ENCODE data around the gene LAMP1. TPM values are rescaled to one million over a fixed set of nuclear protein-coding genes. Genes with fewer than 3 reads are reported as not detected.
"Not testable (repeated sequence)": the region's sequence is repeated elsewhere in the genome, so short reads cannot be mapped to it uniquely, and the experiment has no call there.

Gene LAMP1
- total and polyA plus RNA-seq, 2 donors (not counting 1 experiment from before 2014, with no cell fraction given) = 52.1 to 96.1 TPM

DNA sequence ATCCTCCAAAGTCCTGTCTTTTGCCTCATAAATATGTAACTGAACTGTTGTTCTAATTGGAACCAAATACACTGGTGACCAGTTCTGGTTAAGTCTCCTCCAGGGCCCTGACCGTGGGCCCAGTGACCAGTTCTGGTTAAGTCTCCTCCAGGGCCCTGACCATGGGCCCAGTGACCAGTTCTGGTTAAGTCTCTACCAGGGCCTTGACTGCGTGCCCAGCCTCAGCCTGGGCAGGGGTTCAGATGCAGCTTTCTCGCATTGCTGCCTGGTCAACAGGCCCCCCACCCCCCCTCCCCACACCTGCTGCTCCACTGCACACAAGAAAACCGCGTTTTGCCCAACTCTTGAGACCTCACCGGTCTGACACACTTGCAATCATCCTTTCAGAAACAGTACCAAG, 70.7 kb downstream of the LAMP1 start:
- ChIA-PET CTCF (no interaction called here), POLR2A (no interaction called here)
- peaks cover 14% of the 10 kb centered on the region for H3K27me3 Mint-ChIP-seq
- intact Hi-C loops (cut with micrococcal nuclease) = no loop called here
- TF ChIP-seq, protein P1, sequence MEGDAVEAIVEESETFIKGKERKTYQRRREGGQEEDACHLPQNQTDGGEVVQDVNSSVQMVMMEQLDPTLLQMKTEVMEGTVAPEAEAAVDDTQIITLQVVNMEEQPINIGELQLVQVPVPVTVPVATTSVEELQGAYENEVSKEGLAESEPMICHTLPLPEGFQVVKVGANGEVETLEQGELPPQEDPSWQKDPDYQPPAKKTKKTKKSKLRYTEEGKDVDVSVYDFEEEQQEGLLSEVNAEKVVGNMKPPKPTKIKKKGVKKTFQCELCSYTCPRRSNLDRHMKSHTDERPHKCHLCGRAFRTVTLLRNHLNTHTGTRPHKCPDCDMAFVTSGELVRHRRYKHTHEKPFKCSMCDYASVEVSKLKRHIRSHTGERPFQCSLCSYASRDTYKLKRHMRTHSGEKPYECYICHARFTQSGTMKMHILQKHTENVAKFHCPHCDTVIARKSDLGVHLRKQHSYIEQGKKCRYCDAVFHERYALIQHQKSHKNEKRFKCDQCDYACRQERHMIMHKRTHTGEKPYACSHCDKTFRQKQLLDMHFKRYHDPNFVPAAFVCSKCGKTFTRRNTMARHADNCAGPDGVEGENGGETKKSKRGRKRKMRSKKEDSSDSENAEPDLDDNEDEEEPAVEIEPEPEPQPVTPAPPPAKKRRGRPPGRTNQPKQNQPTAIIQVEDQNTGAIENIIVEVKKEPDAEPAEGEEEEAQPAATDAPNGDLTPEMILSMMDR (IDR thresholded peaks at IDR 0.05) = no peak
- no peak for TF ChIP-seq EZH2 (IDR thresholded peaks at IDR 0.05; ENCODE audit: borderline replicate concordance, insufficient read depth, low read depth, low read length, poor library complexity, severe bottlenecking)
- Histone ChIP-seq H3K27me3 (replicated peaks in 1 of 4; ENCODE audit: control extremely low read depth in 1 of 4, control insufficient read depth in 3 of 4, insufficient read depth in 4 of 4, low read length in 3 of 4) (peaks cover 0 to 25% (median 10%) of the 10 kb centered on the region in 4 experiments), H3K79me2 (ENCODE audit: control insufficient read depth, insufficient read depth, low read length) (no peaks in the 10 kb centered on the region), H4K20me1 (ENCODE audit: control insufficient read depth, insufficient read depth, low read length, poor library complexity, severe bottlenecking) (no peaks in the 10 kb centered on the region), H3K4me1 (ENCODE audit: control insufficient read depth in 2 of 2, insufficient read depth in 2 of 2, low read length in 2 of 2) (peaks cover 8 to 10% of the 10 kb centered on the region in 2 donors), H3K27ac (ENCODE audit: low read length in 2 of 2) (no peak overlapping the region), H3K9ac (ENCODE audit: low read length) (no peak overlapping the region), H2AFZ (ENCODE audit: insufficient read depth, low read depth, low read length, poor library complexity, severe bottlenecking) (no peak overlapping the region), H3K36me3 (replicated peaks in 1 of 2; ENCODE audit: control extremely low read depth in 1 of 2, control insufficient read depth in 1 of 2, extremely low read depth in 1 of 2, insufficient read depth in 2 of 2, low read length in 1 of 2) (no peaks in the 10 kb centered on the region), H3K4me3 (ENCODE audit: control extremely low read depth in 1 of 5, extremely low read depth in 1 of 5, insufficient read depth in 1 of 5, low read depth in 2 of 5, low read length in 4 of 5) (no peak overlapping the region), H3K9me3 (ENCODE audit: control extremely low read depth in 1 of 3, control insufficient read depth in 2 of 3, insufficient read depth in 1 of 3, low read length in 2 of 3) (peaks cover 0 to 13% (median 0%) of the 10 kb centered on the region in 3 donors), H3K4me2 (replicated peaks; ENCODE audit: low read depth, low read length, poor library complexity, severe bottlenecking) (no peak overlapping the region)
- H3K27ac Mint-ChIP-seq = no peak overlapping the region
- WGBS (ENCODE audit: insufficient coverage) = 78% methylated on average over 5 of the region's 6 CpGs
- no peaks in the 10 kb centered on the region for H3K9me3 Mint-ChIP-seq (ENCODE audit: insufficient read depth)
- no peak for DNase-seq
- ATAC-seq (ENCODE audit: low read depth) = no peak
- H3K4me3 Mint-ChIP-seq = no peak overlapping the region
- H3K4me1 Mint-ChIP-seq = peaks cover 6% of the 10 kb centered on the region

DNA sequence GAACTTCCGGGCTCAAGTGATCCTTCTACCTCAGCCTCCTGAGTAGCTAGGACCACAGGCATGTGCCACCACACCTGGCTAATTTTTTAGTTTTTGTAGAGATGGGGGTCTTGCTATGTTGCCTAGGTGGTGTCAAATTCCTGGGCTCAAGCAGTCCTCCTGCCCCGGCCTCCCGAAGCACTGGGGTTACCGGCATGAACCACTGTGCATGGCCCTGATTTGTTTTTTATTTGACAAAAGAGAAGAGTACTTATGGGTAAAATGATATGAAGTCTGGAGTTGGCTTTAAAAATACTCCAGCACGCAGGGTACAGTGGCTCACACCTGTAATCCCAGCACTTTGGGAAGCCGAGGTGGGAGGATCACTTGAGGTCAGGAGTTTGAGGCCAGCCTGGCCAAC, 71.3 kb downstream of the LAMP1 start:
- peaks cover 0 to 22% (median 9%) of the 10 kb centered on the region in 4 experiments for H3K27me3 ChIP-seq (replicated peaks in 1 of 4; ENCODE audit: control extremely low read depth in 1 of 4, control insufficient read depth in 3 of 4, insufficient read depth in 4 of 4, low read length in 3 of 4)
- H3K27ac Mint-ChIP-seq; CTCF ChIA-PET; POLR2A ChIA-PET; H4K20me1 ChIP-seq (ENCODE audit: control insufficient read depth, insufficient read depth, low read length, poor library complexity, severe bottlenecking); H2AFZ ChIP-seq (ENCODE audit: insufficient read depth, low read depth, low read length, poor library complexity, severe bottlenecking); H3K4me3 Mint-ChIP-seq; DNase-seq; H3K4me1 Mint-ChIP-seq; H3K4me1 ChIP-seq (ENCODE audit: control insufficient read depth in 2 of 2, insufficient read depth in 2 of 2, low read length in 2 of 2); ATAC-seq (ENCODE audit: low read depth); H3K4me3 ChIP-seq (ENCODE audit: control extremely low read depth in 1 of 5, extremely low read depth in 1 of 5, insufficient read depth in 1 of 5, low read depth in 2 of 5, low read length in 4 of 5); H3K9me3 Mint-ChIP-seq (ENCODE audit: insufficient read depth); H3K79me2 ChIP-seq (ENCODE audit: control insufficient read depth, insufficient read depth, low read length); H3K4me2 ChIP-seq (replicated peaks; ENCODE audit: low read depth, low read length, poor library complexity, severe bottlenecking); intact Hi-C loops (cut with micrococcal nuclease); H3K36me3 ChIP-seq (replicated peaks in 1 of 2; ENCODE audit: control extremely low read depth in 1 of 2, control insufficient read depth in 1 of 2, extremely low read depth in 1 of 2, insufficient read depth in 2 of 2, low read length in 1 of 2); H3K27ac ChIP-seq (ENCODE audit: low read length in 2 of 2); H3K9ac ChIP-seq (ENCODE audit: low read length): not testable (repeated sequence)
- 100% methylated on average over 4 of the region's 6 CpGs for WGBS (ENCODE audit: insufficient coverage)
- H3K9me3 ChIP-seq (ENCODE audit: control extremely low read depth in 1 of 3, control insufficient read depth in 2 of 3, insufficient read depth in 1 of 3, low read length in 2 of 3) = peaks cover 0 to 11% (median 0%) of the 10 kb centered on the region in 3 donors
- H3K27me3 Mint-ChIP-seq = peaks cover 14% of the 10 kb centered on the region
